Liver (tissue), 3 donors: ENCODE data around the gene CCNY.

Experiments
- ATF3 ChIP-seq: IDR thresholded peaks from 2 replicates; pipeline ENCODE4 v1.6.1; 2016; ENCODE audit warnings: antibody characterized with exemption
- CTCF ChIP-seq: fragments of 150-350 bp; IDR thresholded peaks from 2 replicates; pipeline ENCODE4 v1.5.1; 2017; ENCODE audit warnings: improper control_type of control experiment, low read depth, low read length; ENCODE audit not compliant: missing input control
- EGR1 ChIP-seq, 2 donors: IDR thresholded peaks; 2 replicates each; pipeline ENCODE4 v1.6.1; 2016 to 2018; ENCODE audit warnings: antibody characterized with exemption in 2 of 2, low read depth in 2 of 2
- FOXA1 ChIP-seq: IDR thresholded peaks from 2 replicates; pipeline ENCODE4 v1.6.1; 2016; ENCODE audit warnings: antibody characterized with exemption
- GABPA ChIP-seq, 2 donors: IDR thresholded peaks in 1 of 2; conservative IDR thresholded peaks in 1 of 2; 2 replicates each; pipeline ENCODE4 v1.6.1; 2016; ENCODE audit warnings: antibody characterized with exemption in 2 of 2, mild to moderate bottlenecking in 1 of 2, moderate library complexity in 1 of 2
- HNF4G ChIP-seq: IDR thresholded peaks from 2 replicates; pipeline ENCODE4 v1.6.1; 2016; ENCODE audit warnings: antibody characterized with exemption
- JUND ChIP-seq, 2 donors: IDR thresholded peaks; 2 replicates each; pipeline ENCODE4 v1.6.1; 2016; ENCODE audit warnings: antibody characterized with exemption in 2 of 2
- MAX ChIP-seq: IDR thresholded peaks from 2 replicates; pipeline ENCODE4 v1.6.1; 2016; ENCODE audit warnings: antibody characterized with exemption
- RAD21 ChIP-seq, 2 donors: IDR thresholded peaks; 2 replicates each; pipeline ENCODE4 v1.6.1; 2016; ENCODE audit warnings: antibody characterized with exemption in 2 of 2, mild to moderate bottlenecking in 2 of 2
- REST ChIP-seq: IDR thresholded peaks from 2 replicates; pipeline ENCODE4 v1.6.1; 2016; ENCODE audit warnings: antibody characterized with exemption, mild to moderate bottlenecking
- SP1 ChIP-seq: IDR thresholded peaks from 2 replicates; pipeline ENCODE4 v1.6.1; 2018; ENCODE audit warnings: antibody characterized with exemption, mild to moderate bottlenecking
- TAF1 ChIP-seq: conservative IDR thresholded peaks from 2 replicates; pipeline ENCODE4 v1.6.1; 2016; ENCODE audit warnings: antibody characterized with exemption, mild to moderate bottlenecking
- ZBTB33 ChIP-seq: IDR thresholded peaks from 2 replicates; pipeline ENCODE4 v1.6.1; 2016; ENCODE audit warnings: antibody characterized with exemption
- donor health status: healthy.
- donor health status: healthy.

GRCh38 chr10:35458500-35459448, 122.5 kb downstream of the CCNY start:
- no peak for TF ChIP-seq CTCF
- no peak for TF ChIP-seq MAX
- TF ChIP-seq EGR1 (IDR thresholded peaks at IDR 0.05; ENCODE audit: low read depth in 2 of 2) = no peak
- TF ChIP-seq FOXA1 = no peak
- no peak for TF ChIP-seq SP1
- TF ChIP-seq HNF4G = no peak
- no peak for TF ChIP-seq GABPA (IDR thresholded peaks at IDR 0.05 in 1 of 2, conservative IDR thresholded peaks at IDR 0.05 in 1 of 2)
- TF ChIP-seq RAD21 (IDR thresholded peaks at IDR 0.05) = no peak
- TF ChIP-seq TAF1 = no peak
- TF ChIP-seq ZBTB33 = no peak
- TF ChIP-seq REST = no peak
- no peak for TF ChIP-seq ATF3
- TF ChIP-seq JUND (IDR thresholded peaks at IDR 0.05) = no peak
